LNCaP clone FGC (cell line): ENCODE measurements around the gene ZNF667.

Experiments used
- DNase-seq: peaks from one replicate; pipeline ENCODE4 v3.0.0-alpha.2; 2011; ENCODE audit warnings: low read depth
- H3K4me3 ChIP-seq: 2 replicates; pipeline ENCODE4 v1.5.1; 2011; ENCODE audit warnings: mild to moderate bottlenecking, low read depth, low read length, control low read depth
- TF ChIP-seq, protein P1 (sequence below): IDR thresholded peaks from 2 replicates; pipeline ENCODE4 v1.5.1; 2012; ENCODE audit warnings: mild to moderate bottlenecking; ENCODE audit not compliant: control insufficient read depth, insufficient read depth; ENCODE audit errors: extremely low read depth

Gene ZNF667

DNA sequence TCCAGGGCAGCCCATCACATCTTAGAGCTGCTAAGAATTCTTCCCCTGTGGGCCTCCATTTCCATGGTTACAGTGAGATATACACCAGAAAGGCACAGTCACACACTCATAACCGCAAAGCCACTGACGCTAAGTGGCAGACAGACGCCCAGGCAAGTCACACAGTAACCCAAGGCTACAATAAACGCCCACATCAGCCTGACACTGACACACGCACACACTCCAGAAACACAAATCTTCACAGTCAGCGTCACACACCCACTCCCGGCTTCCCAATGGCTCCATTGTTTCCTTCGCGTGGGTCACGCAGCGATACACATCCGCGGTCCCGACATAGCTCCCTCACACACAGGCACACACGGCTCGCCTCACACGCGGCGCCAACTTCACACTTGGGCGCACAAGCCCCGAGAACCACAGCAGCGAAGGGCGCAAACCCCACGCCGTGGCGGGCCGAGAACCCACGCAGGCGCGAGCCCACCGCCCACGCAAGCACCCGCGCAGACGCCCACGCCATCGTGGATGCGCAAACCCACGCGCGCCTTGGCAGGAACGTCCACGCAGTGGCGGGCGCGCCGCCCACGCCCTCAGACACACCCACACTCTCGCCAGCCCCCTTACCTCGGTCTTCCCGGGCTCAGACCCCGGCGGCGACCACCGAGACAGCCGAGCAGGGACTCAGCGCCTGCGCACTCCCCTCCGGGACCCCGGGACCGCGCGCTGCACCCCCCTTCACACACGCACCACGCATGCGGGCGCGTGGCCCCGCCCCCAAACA lies at the start of gene ZNF667:
TSS of gene ZNF667 (minus strand) at position 695 of the 778 bp plus-strand sequence. CDS start 14,975 bp downstream, outside the sequence.
- TF ChIP-seq, protein P1, sequence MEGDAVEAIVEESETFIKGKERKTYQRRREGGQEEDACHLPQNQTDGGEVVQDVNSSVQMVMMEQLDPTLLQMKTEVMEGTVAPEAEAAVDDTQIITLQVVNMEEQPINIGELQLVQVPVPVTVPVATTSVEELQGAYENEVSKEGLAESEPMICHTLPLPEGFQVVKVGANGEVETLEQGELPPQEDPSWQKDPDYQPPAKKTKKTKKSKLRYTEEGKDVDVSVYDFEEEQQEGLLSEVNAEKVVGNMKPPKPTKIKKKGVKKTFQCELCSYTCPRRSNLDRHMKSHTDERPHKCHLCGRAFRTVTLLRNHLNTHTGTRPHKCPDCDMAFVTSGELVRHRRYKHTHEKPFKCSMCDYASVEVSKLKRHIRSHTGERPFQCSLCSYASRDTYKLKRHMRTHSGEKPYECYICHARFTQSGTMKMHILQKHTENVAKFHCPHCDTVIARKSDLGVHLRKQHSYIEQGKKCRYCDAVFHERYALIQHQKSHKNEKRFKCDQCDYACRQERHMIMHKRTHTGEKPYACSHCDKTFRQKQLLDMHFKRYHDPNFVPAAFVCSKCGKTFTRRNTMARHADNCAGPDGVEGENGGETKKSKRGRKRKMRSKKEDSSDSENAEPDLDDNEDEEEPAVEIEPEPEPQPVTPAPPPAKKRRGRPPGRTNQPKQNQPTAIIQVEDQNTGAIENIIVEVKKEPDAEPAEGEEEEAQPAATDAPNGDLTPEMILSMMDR, result no peak
- H3K4me3 ChIP-seq, result peak within 1 kb of the TSS; percentile 97
- DNase-seq, result no peak

DNA sequence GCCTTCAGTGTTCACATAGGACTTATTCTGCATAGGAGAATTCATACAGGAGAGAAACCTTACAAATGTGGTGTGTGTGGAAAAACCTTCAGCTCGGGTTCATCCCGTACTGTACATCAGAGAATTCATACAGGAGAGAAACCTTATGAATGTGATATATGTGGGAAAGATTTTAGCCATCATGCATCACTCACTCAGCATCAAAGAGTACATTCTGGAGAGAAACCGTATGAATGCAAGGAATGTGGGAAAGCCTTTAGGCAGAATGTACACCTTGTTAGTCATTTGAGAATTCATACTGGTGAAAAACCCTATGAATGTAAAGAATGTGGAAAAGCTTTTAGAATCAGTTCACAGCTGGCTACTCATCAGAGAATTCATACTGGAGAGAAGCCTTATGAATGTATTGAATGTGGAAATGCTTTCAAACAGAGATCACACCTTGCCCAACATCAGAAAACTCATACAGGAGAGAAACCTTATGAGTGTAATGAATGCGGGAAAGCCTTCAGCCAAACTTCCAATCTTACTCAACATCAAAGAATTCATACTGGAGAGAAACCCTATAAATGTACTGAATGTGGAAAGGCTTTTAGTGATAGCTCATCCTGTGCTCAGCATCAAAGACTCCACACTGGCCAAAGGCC lies 48.2 kb upstream of the ZNF667 start:
- DNase-seq, result no peak
- TF ChIP-seq, protein P1, result no peak
- H3K4me3 ChIP-seq, result no peak overlapping the region

DNA sequence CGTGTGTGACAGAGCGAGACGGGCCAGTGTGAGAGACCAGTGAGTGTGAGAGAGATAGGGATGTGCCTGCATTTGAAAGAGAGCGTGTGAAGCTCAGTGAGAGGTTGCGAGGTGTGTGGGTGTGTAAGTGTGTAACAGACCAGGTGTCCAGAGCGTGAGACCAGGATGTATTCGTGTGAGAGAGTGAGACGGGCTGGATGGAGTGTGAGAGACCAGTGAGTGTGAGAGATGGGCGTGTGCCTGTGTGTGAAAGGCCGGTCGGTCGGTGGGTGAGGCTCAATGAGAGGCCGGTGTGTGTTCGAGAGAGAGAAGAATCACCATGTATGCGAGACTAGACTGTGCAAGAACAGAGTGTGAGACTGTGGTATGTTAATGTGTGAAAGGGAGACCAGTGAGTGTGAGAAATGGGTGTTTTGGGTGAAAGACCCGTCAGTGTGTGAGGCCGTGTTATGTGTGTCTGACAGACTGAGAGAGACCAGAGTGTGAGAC lies 31.2 kb upstream of the ZNF667 start:
- TF ChIP-seq, protein P1, result no peak
- peak overlapping the region; percentile 91 for H3K4me3 ChIP-seq
- DNase-seq, result no peak

DNA sequence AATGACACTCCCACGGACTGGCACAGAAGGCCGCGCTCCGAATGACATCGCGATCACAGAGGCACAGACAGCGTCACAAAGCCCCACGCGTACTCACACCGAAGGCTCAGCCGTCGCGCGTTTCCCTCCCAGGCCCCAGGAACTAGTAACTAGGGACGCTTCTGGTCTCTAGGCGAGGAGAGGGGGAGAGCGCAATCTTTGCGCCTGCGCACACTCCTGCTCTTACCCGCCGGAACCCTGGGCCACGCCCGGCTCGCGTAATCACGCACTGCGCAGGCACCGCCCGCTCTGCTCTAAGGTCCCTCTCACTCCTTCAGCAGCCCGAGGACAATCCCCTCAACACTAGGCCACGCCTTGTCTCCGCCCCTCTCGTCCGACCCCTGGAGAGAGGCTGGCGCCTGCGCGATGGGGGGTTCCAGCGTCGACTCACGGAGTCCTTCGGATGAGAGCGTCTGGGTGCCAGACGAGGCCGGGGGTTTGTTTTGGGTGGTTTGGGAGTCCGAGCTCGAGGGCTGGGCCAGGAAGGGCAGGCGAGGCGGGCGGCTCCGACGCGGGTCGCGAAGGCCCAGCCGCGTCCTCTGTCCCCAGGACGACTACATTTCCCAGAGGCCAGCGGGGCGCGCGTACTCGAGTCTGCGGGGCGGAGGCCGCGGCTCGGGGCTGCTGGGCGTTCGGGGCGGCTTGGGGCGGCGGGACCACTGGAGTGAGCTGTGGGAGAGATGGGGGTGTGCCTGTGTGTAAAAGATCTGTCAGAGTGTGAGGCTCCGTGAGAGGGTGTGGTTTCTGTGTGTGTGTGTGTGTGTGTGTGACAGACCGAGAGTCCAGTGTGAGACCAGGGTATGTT lies 30.5 kb upstream of the ZNF667 start, which contains the start of gene ZNF471:
TSS of gene ZNF471 (plus strand) at position 410 of the 844 bp plus-strand sequence. CDS start 3,717 bp downstream, outside the sequence.
- peak within 1 kb of the TSS; percentile 91 for H3K4me3 ChIP-seq
- peak; percentile 94 for DNase-seq
- TF ChIP-seq, protein P1, result no peak

DNA sequence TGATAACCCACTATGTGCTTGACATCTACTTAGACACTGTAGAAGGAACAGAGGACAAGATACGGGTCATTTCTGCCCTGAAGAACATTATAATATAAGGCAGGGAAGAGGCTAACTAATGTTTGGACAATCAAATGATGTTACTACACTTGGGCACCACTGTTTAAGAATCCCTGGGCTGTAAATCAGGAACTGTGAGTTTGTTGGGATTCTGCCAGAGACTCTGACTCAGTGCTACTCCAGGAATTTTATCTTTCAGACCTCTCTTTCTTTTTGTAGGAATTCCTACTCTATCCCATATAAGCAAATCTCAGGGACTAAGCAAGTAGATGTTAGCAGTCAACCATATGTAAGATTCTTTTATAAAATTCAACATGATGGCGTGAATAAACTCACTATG lies 27.4 kb upstream of the ZNF667 start:
- TF ChIP-seq, protein P1, result no peak
- DNase-seq, result no peak

DNA sequence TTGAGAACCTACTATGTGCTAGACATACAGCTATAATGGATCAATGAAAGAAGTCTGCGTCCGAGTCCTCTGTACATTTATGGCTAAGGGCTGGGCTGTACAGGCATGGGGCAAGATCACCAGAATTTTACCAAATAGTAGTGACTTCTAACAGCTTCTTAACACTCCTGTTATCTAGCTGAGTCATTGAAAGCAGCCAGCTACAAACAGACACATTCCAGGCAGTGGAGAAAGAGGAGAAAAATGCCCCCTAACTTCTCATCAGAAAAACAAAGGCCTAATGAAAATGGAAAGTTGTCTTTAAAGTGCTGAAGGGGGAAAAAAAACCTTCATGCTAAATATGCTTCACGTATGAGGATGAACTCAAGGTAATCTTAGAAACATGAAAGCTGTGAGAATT lies 14.3 kb upstream of the ZNF667 start:
- TF ChIP-seq, protein P1, result no peak
- DNase-seq, result no peak
- no peak overlapping the region for H3K4me3 ChIP-seq

More for the DNA sequence above, 27.4 kb upstream of the ZNF667 start:
- no peak overlapping the region for H3K4me3 ChIP-seq
